Large intestine (tissue), 3 donors: ENCODE results near the gene CTNNA1. TPM values are rescaled to one million over a fixed set of nuclear protein-coding genes. Genes with fewer than 3 reads are reported as not detected.
"Not testable (repeated sequence)": the region's sequence is repeated elsewhere in the genome, so short reads cannot be mapped to it uniquely, and the experiment has no call there.

ENCODE experiments used
- DNase-seq, 2 donors: peaks; one replicate each; pipeline versions ENCODE4 v3.0.0 to v3.0.0-alpha.2; 2013
- H3K27ac ChIP-seq: one replicate; pipeline ENCODE4 v1.5.1; 2013; ENCODE audit warnings: low read length
- H3K27me3 ChIP-seq: 2 replicates; pipeline ENCODE4 v1.6.1; 2013; ENCODE audit warnings: low read length; ENCODE audit not compliant: control insufficient read depth, insufficient read depth
- H3K36me3 ChIP-seq: 2 replicates; pipeline ENCODE4 v1.6.1; 2013; ENCODE audit warnings: low read length; ENCODE audit not compliant: control insufficient read depth, insufficient read depth
- H3K4me1 ChIP-seq: one replicate; pipeline ENCODE4 v1.6.1; 2013; ENCODE audit warnings: low read length; ENCODE audit not compliant: control insufficient read depth, insufficient read depth
- H3K4me3 ChIP-seq: one replicate; pipeline ENCODE4 v1.5.1; 2013; ENCODE audit warnings: low read length
- H3K9me3 ChIP-seq: one replicate; pipeline ENCODE4 v1.6.1; 2013; ENCODE audit warnings: mild to moderate bottlenecking, low read depth, low read length, moderate library complexity; ENCODE audit not compliant: control insufficient read depth
- WGBS: methylation state at CpG from one replicate; pipeline ENCODE4 v1.1.5; 2013; ENCODE audit warnings: low lambda C conversion rate; ENCODE audit not compliant: insufficient coverage; 5-methylcytosine and 5-hydroxymethylcytosine counted together
- polyA plus RNA-seq: library from polyadenylated mRNA; unstranded; fragments of 120-200 nt; gene quantifications from one replicate; pipeline ENCODE4 v1.2.1, GENCODE V29; 2013

CTNNA1 gene
- polyA plus RNA-seq, 1 donor, result 287 TPM

GRCh38 chr5:138721979-138722378 lies 31.2 kb upstream of the CTNNA1 start:
- peaks cover 50% of the 10 kb centered on the region for H3K4me1 ChIP-seq
- H3K4me3 ChIP-seq, result no peak overlapping the region
- peak overlapping the region; percentile 39 for H3K27ac ChIP-seq
- H3K36me3 ChIP-seq, result no peaks in the 10 kb centered on the region
- H3K9me3 ChIP-seq, result no peaks in the 10 kb centered on the region
- 14% methylated on average over 4 of the region's 5 CpGs for WGBS
- DNase-seq, result peak; percentile 45 to 81
- no peaks in the 10 kb centered on the region for H3K27me3 ChIP-seq

GRCh38 chr5:138722544-138723177 lies 30.6 kb upstream of the CTNNA1 start:
- DNase-seq, result peak in 1 of 2 donors; percentile 67
- no CpG with 5 or more reads among the region's 10 CpGs for WGBS
- no peak overlapping the region for H3K4me3 ChIP-seq
- no peaks in the 10 kb centered on the region for H3K36me3 ChIP-seq
- H3K9me3 ChIP-seq, result no peaks in the 10 kb centered on the region
- no peaks in the 10 kb centered on the region for H3K27me3 ChIP-seq
- H3K4me1 ChIP-seq, result peaks cover 50% of the 10 kb centered on the region
- H3K27ac ChIP-seq, result peak overlapping the region; percentile 39

DNA sequence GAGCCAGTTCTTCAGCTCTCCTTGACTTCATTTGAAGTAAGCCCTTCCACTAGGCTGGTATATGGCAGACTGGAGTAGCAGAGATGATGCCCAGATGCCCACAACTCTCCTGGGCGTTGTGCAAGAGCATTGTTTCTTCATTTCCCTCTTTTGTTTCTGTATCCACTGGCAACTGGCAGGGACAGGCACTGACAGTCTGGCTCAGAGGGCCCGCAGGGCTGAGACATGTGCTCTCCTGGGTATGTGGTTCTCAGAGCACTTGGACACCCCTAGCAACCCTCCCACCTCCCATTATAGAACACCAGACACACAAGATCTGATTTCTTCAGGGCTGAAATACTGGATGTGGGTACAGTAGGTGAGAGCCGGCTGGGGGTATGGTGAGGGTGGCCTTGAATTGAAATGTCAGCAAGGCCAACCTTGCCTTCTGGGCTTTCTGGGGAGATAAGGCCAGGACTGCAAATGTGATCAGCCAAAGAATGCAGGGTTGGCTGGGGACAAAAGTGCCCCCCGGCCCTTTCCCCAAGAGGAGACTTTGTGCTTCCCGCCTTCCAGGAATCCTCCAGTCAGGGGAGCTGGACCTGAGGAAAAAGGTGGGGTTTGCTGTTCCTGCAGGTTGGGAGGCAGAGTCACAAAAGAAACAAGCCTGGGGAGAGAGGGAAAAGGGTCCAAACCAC lies 28.6 kb upstream of the CTNNA1 start:
- Histone ChIP-seq H3K4me3 (no peak overlapping the region), H3K27ac (peak overlapping the region; percentile 83), H3K4me1 (peaks cover 50% of the 10 kb centered on the region), H3K9me3 (no peaks in the 10 kb centered on the region), H3K36me3 (no peaks in the 10 kb centered on the region), H3K27me3 (no peaks in the 10 kb centered on the region)
- DNase-seq, result peak; percentile 35 to 67
- no CpG with 5 or more reads among the region's 5 CpGs for WGBS

DNA sequence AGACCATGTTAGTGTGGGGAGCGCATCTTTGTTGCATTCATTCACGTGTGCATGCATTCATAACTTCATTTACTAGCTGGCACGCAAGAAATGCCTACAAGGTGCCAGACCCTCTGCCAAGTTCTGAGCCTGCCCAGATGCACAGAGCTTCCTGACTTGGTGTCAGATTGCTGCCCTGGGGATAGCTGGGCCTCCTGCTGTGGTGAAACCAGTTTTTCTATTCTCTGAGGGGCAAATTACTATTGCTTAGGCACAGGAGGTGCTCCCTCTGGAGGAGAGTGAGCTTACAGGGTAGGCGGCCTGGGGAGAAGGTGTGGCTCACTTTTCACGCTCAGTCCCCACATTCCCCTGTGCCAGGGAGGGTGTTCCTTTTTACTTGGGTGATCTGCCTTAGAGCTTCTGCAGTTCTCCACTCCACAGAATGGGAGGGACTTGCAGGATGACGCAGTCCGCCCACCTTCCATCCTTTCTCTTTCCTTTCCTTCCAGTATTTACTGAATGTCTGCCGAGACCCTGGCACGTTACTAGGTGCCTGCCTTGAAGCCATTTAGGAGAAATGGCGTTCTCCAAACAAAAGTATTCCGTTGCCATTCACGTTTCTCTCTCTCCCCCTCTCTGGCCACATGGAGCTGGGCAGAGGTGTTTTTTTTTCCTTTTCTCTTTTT lies 27.9 kb upstream of the CTNNA1 start:
- Histone ChIP-seq H3K27me3 (no peaks in the 10 kb centered on the region), H3K9me3 (no peaks in the 10 kb centered on the region), H3K27ac (peak overlapping the region; percentile 83), H3K36me3 (no peaks in the 10 kb centered on the region), H3K4me3 (no peak overlapping the region), H3K4me1 (peaks cover 54% of the 10 kb centered on the region)
- WGBS, result 17% methylated on average over 2 of the region's 12 CpGs
- DNase-seq, result peak; percentile 84 to 91

GRCh38 chr5:138725818-138726416 lies 27.3 kb upstream of the CTNNA1 start:
- peak; percentile 89 to 93 for DNase-seq
- H3K4me3 ChIP-seq, result no peak overlapping the region
- H3K4me1 ChIP-seq, result peaks cover 59% of the 10 kb centered on the region

GRCh38 chr5:138726848-138727247 lies 26.4 kb upstream of the CTNNA1 start:
- no peak overlapping the region for H3K4me3 ChIP-seq
- H3K27me3 ChIP-seq, result no peaks in the 10 kb centered on the region
- no peak for DNase-seq
- no peak overlapping the region for H3K27ac ChIP-seq
- H3K9me3 ChIP-seq, result no peaks in the 10 kb centered on the region
- H3K4me1 ChIP-seq, result peaks cover 62% of the 10 kb centered on the region
- H3K36me3 ChIP-seq, result no peaks in the 10 kb centered on the region
- no CpG with 5 or more reads among the region's 4 CpGs for WGBS

More at GRCh38 chr5:138725818-138726416, 27.3 kb upstream of the CTNNA1 start:
- WGBS, result 77% methylated on average over 3 of the region's 6 CpGs
- no peaks in the 10 kb centered on the region for H3K36me3 ChIP-seq
- H3K27ac ChIP-seq, result peak overlapping the region; percentile 83
- no peaks in the 10 kb centered on the region for H3K27me3 ChIP-seq
- H3K9me3 ChIP-seq, result no peaks in the 10 kb centered on the region

- WGBS, result no CpG with 5 or more reads among the region's 12 CpGs
Measured at GRCh38 chr5:138730496-138730895, 22.7 kb upstream of the CTNNA1 start.

DNA sequence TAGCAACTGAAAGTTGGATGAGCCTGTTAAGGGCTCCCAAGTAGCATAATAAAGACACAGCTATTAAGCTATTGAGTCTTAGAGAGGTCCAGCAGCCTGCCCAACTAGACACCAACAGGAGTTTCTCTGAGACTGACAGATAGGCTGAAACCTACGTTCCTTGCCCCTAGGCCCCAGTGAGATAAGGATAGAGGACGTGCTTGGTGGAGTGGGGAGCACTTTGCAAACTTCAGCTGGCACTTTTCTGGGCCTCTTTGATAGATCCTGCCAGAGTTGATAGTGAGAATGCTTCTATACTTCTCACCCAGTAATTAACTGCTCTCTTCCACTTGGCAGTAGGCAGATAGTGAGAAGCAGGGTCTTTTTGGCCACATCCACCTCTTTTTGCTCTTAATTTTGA lies 20.8 kb upstream of the CTNNA1 start:
- no peak overlapping the region for H3K4me3 ChIP-seq
- H3K27ac ChIP-seq, result no peak overlapping the region
- H3K4me1 ChIP-seq, result peaks cover 20% of the 10 kb centered on the region
- H3K36me3 ChIP-seq, result no peaks in the 10 kb centered on the region
- no peaks in the 10 kb centered on the region for H3K27me3 ChIP-seq
- no CpG with 5 or more reads among the region's 2 CpGs for WGBS
- no peaks in the 10 kb centered on the region for H3K9me3 ChIP-seq
- peak in 1 of 2 donors; percentile 38 for DNase-seq

More at GRCh38 chr5:138730496-138730895, 22.7 kb upstream of the CTNNA1 start:
- H3K4me1 ChIP-seq, result peaks cover 29% of the 10 kb centered on the region
- not testable (repeated sequence) for DNase-seq, H3K9me3 ChIP-seq, H3K36me3 ChIP-seq, H3K27me3 ChIP-seq, H3K4me3 ChIP-seq
- H3K27ac ChIP-seq, result peak overlapping the region; percentile 48

DNA sequence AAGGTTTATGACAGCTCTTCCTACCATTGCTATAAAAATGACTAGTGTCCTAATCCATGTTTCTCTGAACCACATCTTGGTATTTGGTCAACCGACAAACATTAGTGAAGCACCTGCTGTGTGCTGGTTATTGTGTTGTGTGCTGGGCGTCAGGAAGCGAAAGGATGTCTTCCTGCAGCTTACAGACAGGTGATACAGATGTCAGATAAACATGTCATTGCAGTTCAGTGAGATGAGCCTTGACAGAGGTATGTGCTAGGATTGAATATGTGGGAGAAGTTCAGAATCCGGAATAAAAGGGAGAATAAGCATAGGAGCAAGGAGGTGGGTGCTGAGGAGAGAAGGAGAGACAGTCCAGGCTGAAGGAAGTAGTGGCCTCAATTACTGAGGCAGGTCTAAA lies 20.3 kb upstream of the CTNNA1 start:
- H3K9me3 ChIP-seq, result no peaks in the 10 kb centered on the region
- no peak overlapping the region for H3K4me3 ChIP-seq
- no peaks in the 10 kb centered on the region for H3K36me3 ChIP-seq
- 88% methylated on average over 1 of the region's 4 CpGs for WGBS
- H3K27me3 ChIP-seq, result no peaks in the 10 kb centered on the region
- DNase-seq, result no peak
- H3K4me1 ChIP-seq, result peaks cover 20% of the 10 kb centered on the region
- no peak overlapping the region for H3K27ac ChIP-seq

GRCh38 chr5:138733509-138733908 lies 19.7 kb upstream of the CTNNA1 start:
- H3K27ac ChIP-seq, result no peak overlapping the region
- H3K27me3 ChIP-seq, result no peaks in the 10 kb centered on the region
- no peak for DNase-seq
- no peaks in the 10 kb centered on the region for H3K9me3 ChIP-seq
- WGBS, result no CpG with 5 or more reads among the region's 2 CpGs
- H3K4me1 ChIP-seq, result peaks cover 20% of the 10 kb centered on the region
- no peak overlapping the region for H3K4me3 ChIP-seq
- no peaks in the 10 kb centered on the region for H3K36me3 ChIP-seq
